Activated CD4-positive, alpha-beta memory T cell treated with anti-CD3 and anti-CD28 coated beads for 36 hours (primary cell): ENCODE results near the gene HLA-DRA. TPM values are rescaled to one million over a fixed set of nuclear protein-coding genes. Genes with fewer than 3 reads are reported as not detected.
A peak's percentile ranks its signal among the peaks of the same experiment; 100 is the strongest.

Experiments
- CTCF ChIA-PET: fragments of 350-600 bp; sonication (Branson Sonifier 250); formaldehyde crosslinking; loops from one replicate; lab custom pipeline; 2021; ENCODE audit warnings: antibody characterized with exemption, inconsistent platforms; lab: Charles Lee
- POLR2A ChIA-PET: fragments of 350-600 bp; sonication (Branson Sonifier 250); formaldehyde crosslinking; loops from one replicate; lab custom pipeline; 2021; ENCODE audit warnings: antibody characterized with exemption; lab: Charles Lee
- DNase-seq: peaks from one replicate; pipeline ENCODE4 v3.0.0-alpha.2; 2020
- H3K27ac Mint-ChIP-seq: one replicate; pipeline ENCODE4 v1.8.0; 2021; ENCODE audit warnings: mixed read lengths
- H3K27me3 Mint-ChIP-seq: one replicate; pipeline ENCODE4 v1.8.0; 2021; ENCODE audit warnings: mixed read lengths
- H3K36me3 Mint-ChIP-seq: one replicate; pipeline ENCODE4 v1.8.0; 2021; ENCODE audit warnings: mixed read lengths
- H3K4me1 Mint-ChIP-seq: one replicate; pipeline ENCODE4 v1.8.0; 2021; ENCODE audit warnings: low read depth, mixed read lengths
- H3K4me3 Mint-ChIP-seq: one replicate; pipeline ENCODE4 v1.8.0; 2021; ENCODE audit warnings: mild to moderate bottlenecking, mixed read lengths
- H3K9me3 Mint-ChIP-seq: one replicate; pipeline ENCODE4 v1.8.0; 2021; ENCODE audit warnings: mixed read lengths
- intact Hi-C: fragments of 100-400 bp; cut with micrococcal nuclease; formaldehyde crosslinking; loops from one replicate; pipeline ENCODE4 v1.15.1; 2023
- total RNA-seq, 2 experiments: library from RNA; stranded (reverse); gene quantifications; one replicate each; pipeline ENCODE4 v1.2.3, GENCODE V29; 2021

HLA-DRA gene
- total RNA-seq, 2 experiments from 2014 or later = 5.6 to 6.0 TPM

- intact Hi-C loops = loop anchor here (2.0 to 5.0 kb wide), 2 partner anchors 169 to 281 kb away; no protein-coding TSS in a partner anchor
These were observed 27.9 kb upstream of the HLA-DRA start for GRCh38 chr6:32411566-32412327.

GRCh38 chr6:32413427-32414047 lies 26.1 kb upstream of the HLA-DRA start:
- Mint-ChIP-seq H3K4me3 (no peak overlapping the region), H3K4me1 (peaks cover 10% of the 10 kb centered on the region), H3K9me3 (no peaks in the 10 kb centered on the region), H3K27ac (no peak overlapping the region), H3K36me3 (no peaks in the 10 kb centered on the region), H3K27me3 (peaks cover 42% of the 10 kb centered on the region)
- intact Hi-C loops = loop anchor here (1.0 to 5.0 kb wide), 4 partner anchors 171 to 384 kb away; no protein-coding TSS in a partner anchor
- ChIA-PET POLR2A (no interaction called here), CTCF (interaction anchor here (0.6 to 8.9 kb wide), 39 partner anchors 9 to 611 kb away, joined by 3 to 112 read pairs (median 4); partner anchors contain the start of gene HLA-DRA)
- peak; percentile 91 for DNase-seq

More at GRCh38 chr6:32411566-32412327, 27.9 kb upstream of the HLA-DRA start:
- ChIA-PET CTCF (interaction anchor here (0.7 to 8.9 kb wide), 5 partner anchors 10 to 382 kb away, joined by 3 to 112 read pairs (median 10); no protein-coding TSS in a partner anchor), POLR2A (no interaction called here)
- DNase-seq = no peak
- H3K27me3 Mint-ChIP-seq = peaks cover 44% of the 10 kb centered on the region
- H3K4me3 Mint-ChIP-seq = no peak overlapping the region
- no peaks in the 10 kb centered on the region for H3K36me3 Mint-ChIP-seq
- H3K9me3 Mint-ChIP-seq = no peaks in the 10 kb centered on the region
- H3K4me1 Mint-ChIP-seq = peaks cover 10% of the 10 kb centered on the region
- no peak overlapping the region for H3K27ac Mint-ChIP-seq

- H3K9me3 Mint-ChIP-seq = no peaks in the 10 kb centered on the region
- peaks cover 52% of the 10 kb centered on the region for H3K27me3 Mint-ChIP-seq
These were observed 24.1 kb upstream of the HLA-DRA start for GRCh38 chr6:32415521-32416019.

GRCh38 chr6:32416036-32416435 lies 23.7 kb upstream of the HLA-DRA start:
- H3K27me3 Mint-ChIP-seq = peaks cover 50% of the 10 kb centered on the region
- CTCF ChIA-PET = interaction anchor here (0.6 to 8.9 kb wide), 6 partner anchors 12 to 383 kb away, joined by 3 to 112 read pairs (median 8); no protein-coding TSS in a partner anchor
- intact Hi-C loops = loop anchor here (2.0 kb wide), 1 partner anchor 451 kb away; no protein-coding TSS in a partner anchor
- no peak overlapping the region for H3K4me3 Mint-ChIP-seq
- no peak for DNase-seq
- POLR2A ChIA-PET = no interaction called here
- H3K4me1 Mint-ChIP-seq = peaks cover 10% of the 10 kb centered on the region
- H3K27ac Mint-ChIP-seq = no peak overlapping the region
- H3K36me3 Mint-ChIP-seq = no peaks in the 10 kb centered on the region
- no peaks in the 10 kb centered on the region for H3K9me3 Mint-ChIP-seq

More at GRCh38 chr6:32415521-32416019, 24.1 kb upstream of the HLA-DRA start:
- Mint-ChIP-seq H3K4me3 (no peak overlapping the region), H3K36me3 (no peaks in the 10 kb centered on the region), H3K4me1 (peaks cover 10% of the 10 kb centered on the region), H3K27ac (no peak overlapping the region)
- intact Hi-C loops = loop anchor here (2.0 kb wide), 1 partner anchor 451 kb away; no protein-coding TSS in a partner anchor
- POLR2A ChIA-PET = no interaction called here
- DNase-seq = peak; percentile 84
- CTCF ChIA-PET = interaction anchor here (0.9 to 8.9 kb wide), 13 partner anchors 9 to 453 kb away, joined by 3 to 112 read pairs (median 11); no protein-coding TSS in a partner anchor

- Mint-ChIP-seq H3K4me3 (no peak overlapping the region), H3K9me3 (no peaks in the 10 kb centered on the region), H3K27ac (no peak overlapping the region), H3K27me3 (peaks cover 14% of the 10 kb centered on the region), H3K36me3 (no peaks in the 10 kb centered on the region), H3K4me1 (no peaks in the 10 kb centered on the region)
- ChIA-PET CTCF (interaction anchor here (1.0 to 3.1 kb wide), 4 partner anchors 11 to 361 kb away, joined by 4 to 11 read pairs (median 6); no protein-coding TSS in a partner anchor), POLR2A (no interaction called here)
- no peak for DNase-seq
- intact Hi-C loops = no loop called here
These were observed 14.9 kb upstream of the HLA-DRA start for GRCh38 chr6:32424589-32425300.

GRCh38 chr6:32426338-32426737 lies 13.3 kb upstream of the HLA-DRA start:
- H3K9me3 Mint-ChIP-seq = no peaks in the 10 kb centered on the region
- H3K36me3 Mint-ChIP-seq = no peaks in the 10 kb centered on the region
- no peak for DNase-seq
- intact Hi-C loops = no loop called here
- CTCF ChIA-PET = interaction anchor here (3.1 kb wide), 1 partner anchor 274 kb away, joined by 11 read pairs; no protein-coding TSS in a partner anchor
- no peak overlapping the region for H3K27ac Mint-ChIP-seq
- POLR2A ChIA-PET = no interaction called here
- H3K4me3 Mint-ChIP-seq = no peak overlapping the region
- H3K4me1 Mint-ChIP-seq = no peaks in the 10 kb centered on the region
- H3K27me3 Mint-ChIP-seq = peaks cover 8% of the 10 kb centered on the region

DNA sequence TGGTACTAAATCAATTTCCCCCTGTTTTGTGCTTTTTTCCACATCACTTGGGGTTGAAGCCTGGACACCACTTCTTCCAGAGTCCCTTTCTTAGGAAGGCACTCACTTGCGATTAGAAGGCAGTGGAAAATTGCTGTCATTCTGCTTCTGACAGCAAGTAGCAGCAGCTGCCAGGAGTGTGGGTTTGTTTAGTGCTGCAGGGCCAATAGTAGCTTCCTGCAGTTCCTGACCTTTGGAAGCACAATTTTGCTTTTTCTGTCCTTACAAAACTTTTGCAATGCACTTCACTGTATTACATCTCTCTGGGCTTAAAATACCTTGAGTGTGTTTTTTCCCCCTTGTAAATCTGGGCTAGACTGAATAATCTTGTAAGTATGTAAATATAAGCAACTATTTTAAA lies 12.5 kb upstream of the HLA-DRA start:
- ChIA-PET CTCF (no interaction called here), POLR2A (no interaction called here)
- intact Hi-C loops = no loop called here
- no peak for DNase-seq
- Mint-ChIP-seq H3K4me1 (no peaks in the 10 kb centered on the region), H3K27ac (no peak overlapping the region), H3K4me3 (no peak overlapping the region), H3K36me3 (no peaks in the 10 kb centered on the region), H3K27me3 (peaks cover 5% of the 10 kb centered on the region), H3K9me3 (no peaks in the 10 kb centered on the region)

GRCh38 chr6:32427934-32428474 lies 11.7 kb upstream of the HLA-DRA start:
- peaks cover 5% of the 10 kb centered on the region for H3K27me3 Mint-ChIP-seq
- H3K4me1 Mint-ChIP-seq = no peaks in the 10 kb centered on the region
- no peaks in the 10 kb centered on the region for H3K36me3 Mint-ChIP-seq
- no peak for DNase-seq
- no peak overlapping the region for H3K4me3 Mint-ChIP-seq
- no peak overlapping the region for H3K27ac Mint-ChIP-seq
- H3K9me3 Mint-ChIP-seq = no peaks in the 10 kb centered on the region
- POLR2A ChIA-PET = no interaction called here
- CTCF ChIA-PET = no interaction called here
- intact Hi-C loops = no loop called here

GRCh38 chr6:32430179-32430578 lies 9.5 kb upstream of the HLA-DRA start:
- CTCF ChIA-PET = interaction anchor here (0.7 to 1.8 kb wide), 2 partner anchors 17 to 271 kb away, joined by 3 to 15 read pairs; no protein-coding TSS in a partner anchor
- Mint-ChIP-seq H3K27ac (no peak overlapping the region), H3K27me3 (peaks cover 5% of the 10 kb centered on the region), H3K9me3 (no peaks in the 10 kb centered on the region), H3K4me1 (no peaks in the 10 kb centered on the region), H3K4me3 (no peak overlapping the region), H3K36me3 (no peaks in the 10 kb centered on the region)
- POLR2A ChIA-PET = no interaction called here
- intact Hi-C loops = loop anchor here (5.0 kb wide), 1 partner anchor 357 kb away; no protein-coding TSS in a partner anchor
- no peak for DNase-seq

- Mint-ChIP-seq H3K36me3 (no peaks in the 10 kb centered on the region), H3K4me3 (no peak overlapping the region), H3K4me1 (no peaks in the 10 kb centered on the region), H3K27me3 (peaks cover 5% of the 10 kb centered on the region), H3K27ac (no peak overlapping the region), H3K9me3 (no peaks in the 10 kb centered on the region)
- POLR2A ChIA-PET = no interaction called here
- intact Hi-C loops = loop anchor here (5.0 kb wide), 1 partner anchor 356 kb away; no protein-coding TSS in a partner anchor
- CTCF ChIA-PET = interaction anchor here (0.7 to 1.8 kb wide), 9 partner anchors 9 to 356 kb away, joined by 3 to 15 read pairs (median 4); no protein-coding TSS in a partner anchor
- DNase-seq = no peak
These were observed 8.5 kb upstream of the HLA-DRA start for GRCh38 chr6:32431142-32431541.

- no peak for DNase-seq
- intact Hi-C loops = loop anchor here (1.0 to 5.0 kb wide), 3 partner anchors 260 to 355 kb away; no protein-coding TSS in a partner anchor
- no peaks in the 10 kb centered on the region for H3K4me1 Mint-ChIP-seq
- no peaks in the 10 kb centered on the region for H3K36me3 Mint-ChIP-seq
- no peaks in the 10 kb centered on the region for H3K9me3 Mint-ChIP-seq
- H3K27ac Mint-ChIP-seq = no peak overlapping the region
- CTCF ChIA-PET = interaction anchor here (0.9 to 1.8 kb wide), 13 partner anchors 11 to 437 kb away, joined by 3 to 15 read pairs (median 6); no protein-coding TSS in a partner anchor
- H3K27me3 Mint-ChIP-seq = peaks cover 2% of the 10 kb centered on the region
- POLR2A ChIA-PET = no interaction called here
- H3K4me3 Mint-ChIP-seq = no peak overlapping the region
These were observed 7.6 kb upstream of the HLA-DRA start for GRCh38 chr6:32432050-32432450.
